Left ventricle myocardium inferior (tissue), 1 donor: ENCODE results near the gene MCIDAS. TPM values are rescaled to one million over a fixed set of nuclear protein-coding genes. Genes with fewer than 3 reads are reported as not detected.

Experiments used
- microRNA-seq: library from miRNA; unstranded; fragments of <30 nt; microRNA quantifications from one replicate; pipeline ENCODE4 v1.2.0, GENCODE V29; 2020
- total RNA-seq: library from RNA; stranded (reverse); fragmentation: NEBNext Ultra II Directional; extraction: Animal tissue kit (Norgen Biotek cat#: 25700); gene quantifications from one replicate; pipeline ENCODE4 v1.2.1, GENCODE V29; 2021
- donor health status: DM: no; HTN: yes; CAD: no; lungs with severe emphysema.

Gene MCIDAS
- total RNA-seq, 1 donor from 2014 or later = not detected

Small RNAs within 50 kb of the gene (microRNA-seq; reads per million reads assigned to microRNA genes)
- 2.8 reads per million for gene MIR449A
- not detected for gene MIR449B
- not detected for gene MIR449C

Other genes starting within 250 kb of the MCIDAS start
- 1.2 TPM for gene ESM1, start 241.7 kb downstream of the MCIDAS start, total RNA-seq
- gene GZMK, start 203.1 kb downstream of the MCIDAS start, total RNA-seq = 0.27 TPM
- 1.5 TPM for gene GZMA, start 124.7 kb downstream of the MCIDAS start, total RNA-seq
- 9.8 TPM for gene GPX8, start 67.1 kb downstream of the MCIDAS start, total RNA-seq
- not detected for gene CDC20B, start 54.1 kb downstream of the MCIDAS start, total RNA-seq
- not detected for gene CCNO, start 6.3 kb upstream of the MCIDAS start, total RNA-seq
- 22.5 TPM for gene DHX29, start 80.4 kb upstream of the MCIDAS start, total RNA-seq
- gene MTREX, start 80.7 kb upstream of the MCIDAS start, total RNA-seq = 62.5 TPM